CD4-positive, alpha-beta T cell treated with Interleukin-17A for 1 hour (primary cell): ENCODE measurements around the gene MRPL58.

Experiments
- DNase-seq: peaks from one replicate; pipeline ENCODE4 v3.0.0-alpha.2; 2020

The MRPL58 gene

DNA sequence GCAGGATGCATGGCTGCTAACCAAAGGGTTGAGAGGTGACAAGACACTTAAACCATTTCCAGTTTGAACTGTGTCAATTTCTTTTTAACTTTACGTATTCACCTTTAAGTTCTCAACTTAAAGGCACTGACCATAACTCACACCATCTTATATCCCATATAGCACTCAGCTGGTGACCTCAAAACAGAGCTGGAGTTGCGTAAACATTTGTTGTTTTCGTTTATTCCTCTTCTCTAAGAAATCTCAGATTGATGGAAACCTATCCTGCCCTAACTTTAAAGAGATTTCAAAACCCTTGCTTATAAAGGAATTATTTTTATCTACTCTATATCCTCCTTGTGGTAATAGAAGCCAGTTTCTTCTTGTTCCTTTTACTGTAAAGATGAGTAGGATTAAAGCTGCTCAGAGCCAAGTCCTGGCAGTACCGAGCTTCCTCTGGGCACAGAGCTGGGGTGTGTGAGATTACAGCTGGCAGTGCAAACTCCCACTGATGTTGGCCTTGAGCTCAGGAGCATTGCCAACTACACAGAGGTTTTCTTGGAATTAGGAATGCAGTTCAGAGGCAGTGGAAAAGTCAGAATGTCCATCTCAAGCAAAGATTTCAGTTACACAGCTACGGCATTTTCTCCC is 35.9 kb downstream of the MRPL58 start:
- no peak for DNase-seq

GRCh38 chr17:75049057-75049456 is 36.6 kb downstream of the MRPL58 start:
- DNase-seq = no peak

- DNase-seq = no peak
These were observed 37.2 kb downstream of the MRPL58 start for GRCh38 chr17:75049706-75050105.

DNA sequence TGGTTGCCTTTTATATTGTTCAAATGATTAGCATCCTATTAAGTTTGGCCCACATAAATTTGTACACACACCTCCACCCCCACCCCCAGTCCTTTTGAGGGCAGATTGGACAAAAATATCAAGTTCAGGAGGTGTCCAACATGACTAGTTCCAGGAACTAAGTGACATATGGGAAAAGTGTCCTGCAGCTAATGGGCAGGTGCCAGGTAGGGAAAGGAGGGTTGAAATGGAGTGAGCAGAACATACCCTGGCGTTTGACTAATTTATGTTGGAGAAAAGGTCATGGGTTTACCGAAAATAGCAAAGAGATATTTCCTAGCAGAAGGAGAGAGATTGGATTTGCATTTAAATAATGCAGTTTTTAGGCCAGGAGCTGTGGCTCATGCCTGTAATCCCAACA is 39.5 kb downstream of the MRPL58 start:
- DNase-seq = no peak

DNA sequence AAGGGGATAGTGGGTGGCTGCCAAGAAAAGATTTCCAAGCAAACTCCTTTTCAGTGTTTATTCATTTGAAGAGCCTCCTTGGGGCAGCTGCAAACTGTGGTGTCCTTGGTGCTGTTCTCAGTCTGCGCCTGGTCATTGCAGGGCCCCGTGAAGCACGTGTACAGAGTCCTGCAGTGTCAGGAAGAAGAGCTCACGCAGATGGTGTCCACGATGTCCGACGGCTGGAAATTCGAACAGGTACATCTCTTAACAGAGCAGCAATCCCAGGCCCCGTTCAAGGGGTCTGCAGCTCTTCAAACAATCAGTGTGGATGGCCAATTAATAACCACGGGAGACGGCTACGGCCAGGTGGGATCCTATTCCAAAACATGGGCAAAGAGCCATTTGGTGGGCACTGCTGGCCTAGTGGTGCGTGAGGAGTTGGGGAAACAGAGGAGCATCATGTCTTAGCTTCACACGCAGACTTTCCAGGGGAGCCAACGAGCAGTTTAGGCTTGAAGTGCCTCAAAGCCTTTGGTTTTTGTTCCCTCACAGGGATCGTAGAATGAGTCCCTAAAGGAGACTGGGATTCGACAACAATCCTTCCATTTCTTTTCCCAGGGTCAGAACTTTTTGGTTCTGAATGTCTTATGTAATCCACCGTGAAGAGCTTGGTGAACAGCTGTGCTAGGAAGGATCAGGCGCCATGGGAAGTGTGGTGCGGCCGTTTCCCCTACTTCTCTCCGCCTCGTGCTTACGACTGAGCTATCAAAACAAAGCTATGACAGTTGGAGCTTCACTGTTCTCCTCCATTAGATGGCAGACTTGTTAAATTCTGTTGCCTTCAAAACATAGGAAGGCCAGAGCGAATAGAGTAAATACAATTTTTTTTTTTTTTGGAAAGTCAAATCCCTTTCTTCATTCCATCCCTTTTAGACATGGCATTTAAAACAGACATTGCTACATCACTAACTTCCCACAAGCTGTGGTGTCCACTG is 47.2 kb downstream of the MRPL58 start:
- DNase-seq = peak; percentile 18

- no peak for DNase-seq
These were observed 48.1 kb downstream of the MRPL58 start for GRCh38 chr17:75060434-75061054.

GRCh38 chr17:75061055-75061438 is 48.6 kb downstream of the MRPL58 start:
- no peak for DNase-seq

DNA sequence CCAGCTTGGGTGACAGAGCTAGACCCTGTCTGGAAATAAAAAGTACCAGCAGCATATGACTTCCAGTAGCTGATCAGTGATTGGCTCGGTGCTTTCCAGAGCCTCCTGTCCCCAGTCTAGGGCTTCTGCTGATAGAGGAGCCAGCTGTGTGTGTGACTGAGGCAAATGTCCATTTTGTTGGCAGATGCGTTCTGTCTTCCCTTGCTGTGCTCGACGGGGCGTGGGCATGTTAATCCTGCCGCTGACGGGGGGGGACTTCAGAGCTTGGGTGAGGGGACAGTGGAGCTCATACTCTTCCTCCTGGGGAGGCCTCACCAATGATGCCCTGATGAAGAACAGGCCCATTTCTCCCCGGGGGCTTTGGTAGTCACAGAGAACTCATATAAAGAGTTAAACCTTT is 49.1 kb downstream of the MRPL58 start:
- no peak for DNase-seq

DNA sequence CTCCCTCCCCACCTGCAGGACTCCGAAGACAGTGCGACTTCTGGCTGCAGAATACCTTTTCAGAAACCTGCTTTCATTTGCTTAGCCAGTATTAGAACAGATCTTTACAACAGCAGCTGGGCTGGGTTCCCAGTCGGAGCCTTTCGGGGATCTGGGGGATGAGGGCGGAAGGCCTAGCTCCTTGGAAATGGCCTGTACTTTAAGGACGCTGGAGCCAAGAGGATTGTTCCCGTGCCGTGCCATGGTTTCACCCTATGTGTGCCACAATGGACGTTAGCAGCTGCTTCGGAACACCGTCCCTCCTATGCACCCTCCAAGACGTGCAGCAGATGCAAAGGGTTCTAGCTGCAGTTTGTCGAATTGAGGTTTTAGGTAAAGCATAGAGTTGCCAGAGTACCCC is 50.7 kb downstream of the MRPL58 start:
- no peak for DNase-seq

GRCh38 chr17:75063626-75064025 is 51.2 kb downstream of the MRPL58 start:
- DNase-seq = no peak

GRCh38 chr17:75064040-75064439 is 51.6 kb downstream of the MRPL58 start:
- DNase-seq = no peak

DNA sequence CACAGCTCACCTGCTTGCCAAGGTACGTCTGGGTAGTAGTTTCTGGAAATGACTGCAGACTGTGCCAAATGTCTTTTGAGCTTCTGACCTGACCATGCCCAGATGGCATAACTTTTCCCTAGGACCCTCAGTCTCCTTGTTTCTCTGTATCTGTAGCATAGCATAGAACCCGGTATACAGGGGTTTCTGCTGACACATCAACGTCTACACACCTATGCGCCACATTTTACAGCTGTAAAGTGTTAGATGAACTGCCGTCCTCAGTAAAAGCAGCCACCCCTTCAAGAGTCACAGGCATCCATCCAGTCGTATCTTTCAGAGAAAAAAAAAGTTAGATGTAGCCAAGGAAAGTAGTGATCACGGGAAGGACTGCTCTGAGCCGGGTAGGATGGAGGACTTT is 52.0 kb downstream of the MRPL58 start:
- DNase-seq = no peak

- DNase-seq = no peak
These were observed 52.5 kb downstream of the MRPL58 start for GRCh38 chr17:75064867-75065561.

DNA sequence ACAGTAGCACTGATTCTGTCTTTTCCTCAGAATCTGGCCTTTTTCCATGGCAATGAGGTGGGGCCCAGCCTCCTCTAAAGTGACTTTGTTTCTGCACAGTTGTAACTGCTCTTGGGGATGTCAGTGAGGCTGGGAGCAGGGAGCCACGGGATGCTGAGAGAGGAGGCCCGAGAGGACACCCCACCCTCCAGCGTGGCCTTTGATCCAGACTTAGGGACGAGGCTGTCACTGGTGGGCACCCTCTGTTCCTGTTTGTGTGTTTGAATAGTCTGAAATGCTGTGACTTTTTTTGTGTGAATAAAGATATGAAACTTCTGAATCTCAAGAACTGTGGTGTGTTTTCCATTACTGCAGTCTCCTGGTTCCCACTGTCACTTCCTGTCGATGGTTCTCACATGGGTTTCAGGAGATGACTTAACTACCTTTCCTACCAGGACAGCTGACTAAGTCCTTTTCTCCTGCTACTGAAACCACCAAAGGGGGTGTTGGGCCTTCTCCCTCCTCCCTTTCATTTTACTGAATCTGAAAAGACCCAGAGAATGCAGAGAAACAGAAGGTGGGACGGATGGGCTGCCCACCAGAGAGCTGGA is 53.2 kb downstream of the MRPL58 start:
- no peak for DNase-seq

- peak; percentile 31 for DNase-seq
These were observed 55.4 kb downstream of the MRPL58 start for GRCh38 chr17:75067856-75068255.

DNA sequence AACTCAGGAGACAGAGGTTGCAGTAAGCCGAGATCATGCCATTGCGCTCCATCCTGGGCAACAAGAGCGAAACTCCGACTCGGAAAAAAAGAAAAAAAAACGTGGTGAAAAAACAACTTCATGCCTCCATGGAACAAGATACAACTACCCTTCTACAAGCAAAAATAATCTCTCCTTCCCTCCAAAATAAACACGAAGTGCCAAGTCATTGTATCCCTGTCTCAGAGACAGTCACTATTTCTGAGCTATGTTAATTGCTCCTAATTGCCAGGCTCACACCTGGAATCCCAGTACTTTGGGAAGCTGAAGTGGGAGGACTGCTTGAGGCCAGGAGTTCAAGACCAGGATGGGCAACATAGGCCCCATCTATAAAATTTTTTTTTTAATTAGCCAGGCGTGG is 56.3 kb downstream of the MRPL58 start:
- DNase-seq = no peak

DNA sequence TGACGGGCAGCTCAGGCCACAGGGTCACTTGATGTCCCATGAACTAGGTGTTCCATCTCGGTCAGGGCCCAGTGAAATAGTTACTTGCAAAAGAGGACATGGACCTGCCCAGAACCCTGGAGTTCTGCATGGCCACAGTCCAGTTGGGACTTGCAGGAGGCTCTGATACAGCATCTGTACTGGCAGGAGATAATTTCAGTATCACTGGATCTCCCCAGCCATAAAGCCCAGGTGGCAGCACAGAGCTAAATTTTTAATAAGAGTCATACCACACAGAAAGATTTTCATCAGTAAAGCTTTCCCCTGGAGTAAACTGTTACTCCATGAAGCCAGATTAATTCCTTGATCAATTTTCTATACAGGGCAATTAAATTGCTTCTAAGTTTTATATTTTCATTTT is 57.3 kb downstream of the MRPL58 start:
- no peak for DNase-seq
